HL-60 (cell line): ENCODE data around the gene OR10G4.
"Not testable (repeated sequence)": the region's sequence is repeated elsewhere in the genome, so short reads cannot be mapped to it uniquely, and the experiment has no call there.

ENCODE experiments used
- DNase-seq, 2 experiments: peaks; one replicate each; pipeline ENCODE4 v3.0.0-alpha.2; 2010 to 2020; ENCODE audit warnings: low read depth in 1 of 2, low spot score in 1 of 2
- H3K27ac ChIP-seq: fragments of 250-450 bp; sonication (Bioruptor Pico); replicated peaks from 2 replicates; pipeline ENCODE4 v1.5.1; 2020; ENCODE audit warnings: mild to moderate bottlenecking, moderate library complexity
- H3K27me3 ChIP-seq: fragments of 250-450 bp; sonication (Bioruptor Pico); 2 replicates; pipeline ENCODE4 v1.5.1; 2021; ENCODE audit warnings: mild to moderate bottlenecking, moderate library complexity; ENCODE audit not compliant: insufficient read depth, poor library complexity, severe bottlenecking
- H3K4me3 ChIP-seq: replicated peaks from 2 replicates; pipeline ENCODE4 v1.5.1; 2011; ENCODE audit warnings: mild to moderate bottlenecking, control low read depth, low read length; ENCODE audit not compliant: insufficient read depth
- CTCF ChIP-seq: IDR thresholded peaks from one replicate; pipeline ENCODE4 v1.5.1; 2011; ENCODE audit warnings: low read length, control low read depth, inconsistent platforms; ENCODE audit not compliant: insufficient read depth
- GABPA ChIP-seq: IDR thresholded peaks from 2 replicates; pipeline ENCODE4 v1.6.1; 2012; ENCODE audit warnings: low read depth
- POLR2AphosphoS5 ChIP-seq: IDR thresholded peaks from 2 replicates; pipeline ENCODE4 v1.6.1; 2012; ENCODE audit warnings: low read depth
- REST ChIP-seq: IDR thresholded peaks from 2 replicates; pipeline ENCODE4 v1.6.1; 2012; ENCODE audit warnings: low read depth; ENCODE audit not compliant: insufficient replicate concordance
- SPI1 ChIP-seq: IDR thresholded peaks from 2 replicates; pipeline ENCODE4 v1.6.1; 2012; ENCODE audit warnings: low read depth, mild to moderate bottlenecking, borderline replicate concordance

Gene OR10G4

GRCh38 chr11:123977731-123978347, 35.0 kb upstream of the OR10G4 start, which contains the start of gene OR10S1:
Gene OR10S1 (minus strand): TSS chr11:123977781. CDS start chr11:123977664, 117 bp downstream.
- DNase-seq: no peak
- Histone ChIP-seq H3K27me3 (peaks cover 3% of the 10 kb centered on the region), H3K4me3 (no peak within 1 kb of the TSS), H3K27ac (no peak within 1 kb of the TSS)
- TF ChIP-seq CTCF: no peak
- TF ChIP-seq POLR2AphosphoS5: no peak
- no peak for TF ChIP-seq GABPA
- TF ChIP-seq REST: no peak
- TF ChIP-seq SPI1: no peak

- no peak for DNase-seq
- Histone ChIP-seq H3K27me3 (peaks cover 5% of the 10 kb centered on the region), H3K4me3 (no peak overlapping the region), H3K27ac (no peak overlapping the region)
- TF ChIP-seq GABPA (no peak), REST (no peak), CTCF (no peak), SPI1 (no peak), POLR2AphosphoS5 (no peak)
Measured at GRCh38 chr11:123979311-123979710, 33.5 kb upstream of the OR10G4 start.

GRCh38 chr11:123995119-123995518, 17.7 kb upstream of the OR10G4 start, which contains the start of gene OR10G6:
Gene OR10G6 (minus strand): TSS chr11:123995161. CDS start chr11:123995161, 0 bp downstream.
- TF ChIP-seq SPI1 (no peak), CTCF (no peak), REST (no peak), POLR2AphosphoS5 (no peak), GABPA (no peak)
- no peaks in the 10 kb centered on the region for H3K27me3 ChIP-seq
- no peak within 1 kb of the TSS for H3K27ac ChIP-seq
- no peak within 1 kb of the TSS for H3K4me3 ChIP-seq
- no peak for DNase-seq

- not testable (repeated sequence) for H3K4me3 ChIP-seq, DNase-seq, H3K27ac ChIP-seq, H3K27me3 ChIP-seq
Measured at GRCh38 chr11:124015837-124016236, 3.0 kb downstream of the OR10G4 start.
